ENCODE measurements around the gene DEFB114.

Gene DEFB114

GRCh38 chr6:49935387-49935786 is 28.6 kb downstream of the DEFB114 start:
- no peak for DNase-seq (ENCODE audit: low spot score)

DNA sequence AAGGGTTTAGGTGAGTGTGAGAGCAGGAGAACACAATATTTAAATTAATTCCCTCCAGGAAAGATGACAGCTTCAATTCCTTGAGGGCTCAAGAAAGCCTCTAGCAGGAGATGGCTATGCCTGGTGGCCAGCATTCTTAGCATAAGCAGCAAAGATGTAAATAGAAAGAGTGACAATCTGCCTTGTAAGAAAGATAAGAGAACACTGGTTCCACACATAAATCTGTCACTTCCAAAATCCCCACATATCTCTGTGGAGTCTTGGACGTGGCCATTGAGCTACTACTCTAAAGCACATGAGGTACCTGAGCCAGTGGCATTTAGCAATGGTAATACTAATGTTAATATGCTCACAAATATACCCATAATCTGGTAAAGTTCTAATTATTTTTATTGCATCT is 29.2 kb downstream of the DEFB114 start:
- no peak for DNase-seq (ENCODE audit: low spot score)

DNA sequence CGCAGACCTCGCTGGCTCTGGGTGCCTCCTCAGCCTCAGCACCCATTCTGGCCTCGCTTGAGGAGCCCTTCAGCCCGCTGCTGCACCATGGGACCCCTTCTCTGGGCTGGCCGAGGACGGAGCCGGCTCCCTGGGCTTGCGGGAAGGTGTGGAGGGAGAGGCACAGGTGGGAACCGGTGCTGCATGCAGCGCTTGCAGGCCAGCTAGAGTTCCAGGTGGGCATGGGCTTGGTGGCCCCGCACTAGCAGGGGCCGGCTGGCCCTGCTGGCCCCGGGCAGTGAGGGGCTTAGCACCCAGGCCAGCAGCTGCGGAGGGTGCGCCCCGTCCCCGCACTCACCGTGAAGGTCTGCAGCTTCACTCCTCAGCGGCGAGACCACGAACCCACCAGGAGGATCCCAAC is 30.4 kb downstream of the DEFB114 start:
- DNase-seq (ENCODE audit: low spot score) = no peak

DNA sequence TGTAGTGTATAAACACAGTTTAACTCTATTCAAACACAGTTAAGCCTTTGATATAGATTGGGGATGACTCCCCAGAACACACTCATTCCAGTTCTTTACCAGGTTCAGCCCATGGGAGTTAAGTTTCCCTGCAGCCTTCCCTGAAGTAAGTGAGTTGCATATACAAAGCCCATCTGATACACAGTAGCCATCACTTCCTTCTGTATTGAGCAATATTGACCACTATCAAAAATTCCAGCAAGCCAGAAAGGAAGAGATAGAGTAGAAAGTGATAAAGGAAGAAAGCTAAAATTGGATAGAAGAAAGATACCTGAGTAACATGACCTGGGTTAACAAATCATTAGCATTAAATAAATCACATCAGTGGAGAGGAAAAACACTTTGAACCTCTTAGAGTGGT is 34.6 kb downstream of the DEFB114 start:
- DNase-seq (ENCODE audit: low spot score) = no peak

DNA sequence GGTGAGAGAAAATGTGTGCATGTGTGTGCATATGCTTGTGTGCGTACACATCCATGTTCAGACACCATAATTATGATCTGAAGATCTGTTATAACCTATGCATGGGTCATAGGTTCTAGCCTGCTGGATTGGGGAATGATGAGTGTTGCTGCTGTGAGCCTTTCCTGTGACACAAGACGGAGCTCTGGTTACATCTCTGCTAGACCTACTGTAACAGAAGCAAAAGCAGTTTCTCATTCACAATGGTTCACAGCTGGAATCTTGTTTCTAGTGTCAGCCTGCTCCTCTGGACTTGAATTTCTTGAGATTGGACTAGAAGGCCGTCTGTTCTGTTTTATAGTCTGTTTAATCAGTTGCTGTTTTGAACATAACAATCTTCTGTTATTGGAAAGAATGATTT is 40.1 kb downstream of the DEFB114 start:
- no peak for DNase-seq (ENCODE audit: low spot score)

- DNase-seq (ENCODE audit: low spot score) = no peak
These were observed 43.9 kb downstream of the DEFB114 start for GRCh38 chr6:49919935-49920644.

GRCh38 chr6:49919261-49919660 is 44.7 kb downstream of the DEFB114 start:
- DNase-seq (ENCODE audit: low spot score) = no peak

GRCh38 chr6:49918787-49919186 is 45.2 kb downstream of the DEFB114 start:
- no peak for DNase-seq (ENCODE audit: low spot score)

- DNase-seq (ENCODE audit: low spot score) = no peak
These were observed 48.9 kb downstream of the DEFB114 start for GRCh38 chr6:49915035-49915434.

- no peak for DNase-seq (ENCODE audit: low spot score)
These were observed 50.2 kb downstream of the DEFB114 start for GRCh38 chr6:49913636-49914375.

DNA sequence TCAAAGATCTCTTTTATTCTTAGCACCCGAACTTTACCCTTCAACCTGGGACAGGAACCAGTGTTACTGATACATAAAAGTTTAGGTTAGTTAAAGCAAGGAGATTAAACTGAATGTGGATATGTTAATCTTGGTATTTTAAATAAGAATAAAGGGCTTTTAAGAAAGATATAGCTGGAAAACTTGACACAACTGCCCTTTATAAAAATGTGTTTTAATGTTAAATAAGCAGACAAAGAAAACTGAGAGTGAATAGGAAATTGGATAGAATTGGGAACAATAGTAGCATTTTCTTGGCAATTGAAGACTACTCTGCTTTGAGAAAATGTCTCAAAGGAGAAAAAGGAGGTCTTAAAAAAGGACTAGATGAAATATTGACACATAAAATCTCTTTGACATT is 51.8 kb downstream of the DEFB114 start:
- DNase-seq (ENCODE audit: low spot score) = no peak

DNA sequence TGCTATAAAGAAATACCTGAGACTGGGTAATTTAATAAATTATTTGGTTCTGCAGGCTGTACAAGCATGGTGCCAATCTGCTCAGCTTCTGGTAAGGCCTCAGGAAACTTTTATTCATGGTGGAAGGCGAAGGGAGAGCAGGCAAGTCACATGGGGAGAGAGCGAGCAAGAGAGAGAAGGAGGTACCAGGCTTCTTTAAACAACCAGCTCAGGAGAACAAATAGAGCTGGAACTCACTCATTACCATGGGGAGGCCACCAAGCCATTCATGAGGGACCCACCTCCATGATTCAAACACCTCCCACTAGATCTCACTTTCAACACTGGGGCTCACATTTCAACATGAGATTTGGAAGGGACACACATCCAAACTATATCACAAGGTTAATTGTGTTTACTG is 52.7 kb downstream of the DEFB114 start:
- no peak for DNase-seq (ENCODE audit: low spot score)
